Transverse colon (tissue), 4 donors: ENCODE measurements around the gene GPR156. TPM values are rescaled to one million over a fixed set of nuclear protein-coding genes. Genes with fewer than 3 reads are reported as not detected.
"Not testable (repeated sequence)": the region's sequence is repeated elsewhere in the genome, so short reads cannot be mapped to it uniquely, and the experiment has no call there.

Experiments
- DNase-seq: peaks from one replicate; pipeline ENCODE4 v3.0.0-alpha.2; 2019
- H3K27ac ChIP-seq, 4 donors: fragments of 200-600 bp; sonication (generic); 2 replicates each; pipeline ENCODE4 v1.5.1; 2016 to 2018; ENCODE audit warnings: inconsistent platforms in 4 of 4
- H3K27me3 ChIP-seq: fragments of 200-600 bp; sonication (generic); 2 replicates; pipeline ENCODE4 v1.5.1; 2017; ENCODE audit warnings: inconsistent platforms
- H3K36me3 ChIP-seq, 4 donors: fragments of 200-600 bp; sonication (generic); 2 replicates each; pipeline ENCODE4 v1.5.1; 2017 to 2019; ENCODE audit warnings: inconsistent platforms in 4 of 4
- H3K4me1 ChIP-seq, 4 donors: fragments of 200-600 bp; sonication (generic); 2 replicates each; pipeline ENCODE4 v1.5.1; 2017 to 2020; ENCODE audit warnings: inconsistent platforms in 4 of 4
- H3K4me3 ChIP-seq, 4 donors: fragments of 200-600 bp; sonication (generic); 1 replicate in 1 of 4; 2 replicates in 3 of 4; pipeline versions ENCODE4 v1.5.1 to v1.6.1; 2017 to 2019; ENCODE audit warnings: inconsistent platforms in 4 of 4
- H3K9me3 ChIP-seq, 2 donors: fragments of 200-600 bp; sonication (generic); 2 replicates each; pipeline ENCODE4 v1.5.1; 2017 to 2019; ENCODE audit warnings: inconsistent platforms in 2 of 2
- CTCF ChIP-seq, 5 experiments: fragments of 200-600 bp in 3 of 5; fragments of 450-650 bp in 2 of 5; sonication (generic) in 3 of 5; IDR thresholded peaks; 1 replicate in 2 of 5; 2 replicates in 3 of 5; pipeline ENCODE4 v1.5.1; 2016 to 2017; ENCODE audit warnings: antibody characterized with exemption in 5 of 5, inconsistent platforms in 3 of 5, mild to moderate bottlenecking in 2 of 5, moderate library complexity in 1 of 5
- EP300 ChIP-seq: sonication (generic); formaldehyde crosslinking; IDR thresholded peaks from one replicate; pipeline ENCODE4 v1.6.1; 2017; ENCODE audit warnings: antibody characterized with exemption, low read depth
- POLR2A ChIP-seq: fragments of 450-650 bp; IDR thresholded peaks from one replicate; pipeline ENCODE4 v1.6.1; 2016; ENCODE audit warnings: antibody characterized with exemption, mild to moderate bottlenecking, moderate library complexity
- POLR2AphosphoS5 ChIP-seq, 3 donors: sonication (generic); formaldehyde crosslinking; IDR thresholded peaks; one replicate each; pipeline ENCODE4 v1.6.1; 2016; ENCODE audit warnings: antibody characterized with exemption in 3 of 3
- WGBS, 2 donors: methylation state at CpG; one replicate each; pipeline ENCODE4 v1.1.5; 2018; ENCODE audit warnings: low coverage in 1 of 2; 5-methylcytosine and 5-hydroxymethylcytosine counted together
- in situ Hi-C, 4 donors: fragments of 200-750 bp; cut with MboI; loops; one replicate each; pipeline versions ENCODE4 v1.15.0 to v1.15.1; 2017; ENCODE audit warnings: low sequenced_read_pairs in 3 of 4, low pct_ligation_motif_present in 1 of 4, low pct_unique_long_range_greater_than_20kb in 1 of 4
- intact Hi-C: fragments of 100-400 bp; cut with DNase I; formaldehyde crosslinking; loops from one replicate; pipeline ENCODE4 v1.15.1; 2023; ENCODE audit warnings: low total_unique reads
- total RNA-seq, 4 donors: library from RNA; depleted of rRNA; stranded (reverse); fragments of >200 nt; gene quantifications; one replicate each; pipeline ENCODE4 v1.1.0, GENCODE V29; 2016

The GPR156 gene
- total RNA-seq, 4 donors from 2014 or later = 0.27 to 0.48 TPM; not detected in 2

GRCh38 chr3:120324190-120324589 is 39.2 kb upstream of the GPR156 start:
- 58 to 71% methylated on average over 1 of the region's 1 CpG for WGBS, 2 donors
- Histone ChIP-seq H3K4me1 (no peaks in the 10 kb centered on the region), H3K9me3 (no peaks in the 10 kb centered on the region), H3K27ac (no peak overlapping the region), H3K36me3 (peaks cover 0 to 5% (median 0%) of the 10 kb centered on the region in 4 donors), H3K4me3 (no peak overlapping the region), H3K27me3 (no peaks in the 10 kb centered on the region)
- in situ Hi-C loops = no loop called here
- no peak for DNase-seq
- TF ChIP-seq POLR2AphosphoS5 (IDR thresholded peaks at IDR 0.05) = no peak
- TF ChIP-seq CTCF (IDR thresholded peaks at IDR 0.05) = no peak
- TF ChIP-seq POLR2A = no peak
- no peak for TF ChIP-seq EP300
- intact Hi-C loops = no loop called here

- intact Hi-C loops = not testable (repeated sequence)
- WGBS, 2 donors = 87 to 100% methylated on average over 1 to 4 of the region's 4 CpGs
Measured at GRCh38 chr3:120323761-120324160, 38.7 kb upstream of the GPR156 start.

GRCh38 chr3:120311863-120312794 is 27.1 kb upstream of the GPR156 start:
- in situ Hi-C loops (no loop called here), intact Hi-C loops (no loop called here)
- Histone ChIP-seq H3K27ac (no peak overlapping the region), H3K4me3 (no peak overlapping the region), H3K9me3 (no peaks in the 10 kb centered on the region), H3K4me1 (no peaks in the 10 kb centered on the region), H3K27me3 (no peaks in the 10 kb centered on the region), H3K36me3 (no peaks in the 10 kb centered on the region)
- TF ChIP-seq CTCF (IDR thresholded peaks at IDR 0.05) = no peak
- no peak for TF ChIP-seq EP300
- TF ChIP-seq POLR2AphosphoS5 (IDR thresholded peaks at IDR 0.05) = no peak
- no peak for TF ChIP-seq POLR2A
- no peak for DNase-seq
- 87 to 89% methylated on average over 9 to 24 of the region's 24 CpGs for WGBS, 2 donors

More at GRCh38 chr3:120323761-120324160, 38.7 kb upstream of the GPR156 start:
- H3K36me3 ChIP-seq, H3K4me1 ChIP-seq, H3K4me3 ChIP-seq, DNase-seq, in situ Hi-C loops, H3K27me3 ChIP-seq, H3K27ac ChIP-seq, H3K9me3 ChIP-seq: not testable (repeated sequence)

- Histone ChIP-seq H3K4me1 (no peaks in the 10 kb centered on the region), H3K27ac (no peak overlapping the region), H3K4me3 (no peak overlapping the region), H3K36me3 (no peaks in the 10 kb centered on the region), H3K9me3 (no peaks in the 10 kb centered on the region), H3K27me3 (no peaks in the 10 kb centered on the region)
- no peak for TF ChIP-seq CTCF (IDR thresholded peaks at IDR 0.05)
- no peak for TF ChIP-seq POLR2AphosphoS5 (IDR thresholded peaks at IDR 0.05)
- TF ChIP-seq EP300 = no peak
- TF ChIP-seq POLR2A = no peak
- intact Hi-C loops (no loop called here), in situ Hi-C loops (no loop called here)
- WGBS, 2 donors = 56 to 87% methylated on average over 3 to 55 of the region's 72 CpGs
- no peak for DNase-seq
Measured at GRCh38 chr3:120306519-120307455, 21.8 kb upstream of the GPR156 start.
